KOPT-K1 (cell line): ENCODE measurements around the gene LRRC46.

ENCODE experiments used
- H3K27ac ChIP-seq: fragments of 200-600 bp; sonication (generic); 2 replicates; pipeline ENCODE4 v1.5.1; 2016; ENCODE audit warnings: antibody characterized with exemption, mild to moderate bottlenecking, low read depth, low read length; ENCODE audit not compliant: poor library complexity, severe bottlenecking
- H3K36me3 ChIP-seq: fragments of 200-600 bp; sonication (generic); 2 replicates; pipeline ENCODE4 v1.5.1; 2017; ENCODE audit warnings: antibody characterized with exemption, mild to moderate bottlenecking, low read length, moderate library complexity; ENCODE audit not compliant: insufficient read depth
- H3K9me3 ChIP-seq: fragments of 200-600 bp; sonication (generic); 2 replicates; pipeline ENCODE4 v1.5.1; 2017; ENCODE audit warnings: antibody characterized with exemption, low read length, mild to moderate bottlenecking; ENCODE audit not compliant: insufficient read depth, poor library complexity, severe bottlenecking

Gene LRRC46

DNA sequence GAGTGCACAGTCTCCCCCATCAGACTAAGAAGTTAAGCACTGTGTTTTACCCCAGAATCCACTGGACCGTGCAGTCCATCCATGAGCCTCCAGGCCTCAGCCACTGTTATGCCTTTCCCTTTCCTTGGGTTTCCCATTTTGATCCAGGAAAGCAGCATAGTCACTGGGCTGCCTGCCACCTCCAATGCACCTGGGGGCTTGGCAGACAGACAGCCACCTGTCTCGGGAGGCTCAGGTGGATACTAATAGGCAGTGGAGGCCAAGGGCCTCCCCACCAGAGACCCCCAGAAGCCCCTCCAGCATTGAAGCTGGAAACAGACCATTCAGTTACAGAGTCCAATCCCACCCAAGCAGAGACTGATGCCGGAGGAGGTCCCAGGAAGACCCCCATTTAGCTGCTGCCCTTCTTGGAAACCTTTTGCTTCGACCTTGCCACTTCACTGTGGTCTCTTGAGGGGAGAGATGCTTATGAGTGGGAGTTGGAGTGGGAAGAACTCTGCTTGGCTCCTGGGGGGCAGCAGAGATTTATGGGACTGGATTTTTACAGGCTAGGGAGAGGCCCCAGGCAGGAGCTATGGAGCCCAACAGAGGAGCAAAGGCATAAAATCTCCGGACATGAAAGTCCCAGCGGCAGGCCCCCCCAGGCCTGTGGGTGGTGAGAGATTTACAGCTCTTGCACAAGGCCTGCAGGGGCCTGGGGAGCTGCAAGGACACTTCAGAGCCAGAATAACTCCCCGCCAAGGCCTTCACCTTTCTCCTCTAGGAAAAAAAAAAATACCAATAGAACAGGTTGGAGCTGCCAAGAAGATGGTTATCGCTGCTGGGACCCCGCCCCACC is 52.3 kb downstream of the LRRC46 start:
- no peaks in the 10 kb centered on the region for H3K9me3 ChIP-seq
- H3K36me3 ChIP-seq = no peaks in the 10 kb centered on the region
- H3K27ac ChIP-seq = no peak overlapping the region

DNA sequence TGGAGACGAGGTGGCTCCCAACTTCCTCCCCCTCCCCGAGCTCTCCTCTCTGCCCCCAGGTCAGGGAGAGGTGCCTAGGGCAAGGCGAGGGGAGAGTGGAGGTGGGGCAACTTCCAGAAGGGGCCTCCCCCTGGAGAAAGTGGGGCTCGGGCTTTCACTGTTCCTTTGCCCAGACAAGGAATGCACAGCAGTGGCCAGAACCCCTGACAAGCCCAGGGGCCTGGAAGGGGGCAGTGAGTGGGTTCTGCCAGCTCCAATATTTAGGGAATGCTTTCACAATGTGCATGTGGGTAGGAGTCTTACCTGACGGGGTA is 52.9 kb downstream of the LRRC46 start:
- H3K9me3 ChIP-seq = no peaks in the 10 kb centered on the region
- H3K27ac ChIP-seq = no peak overlapping the region
- no peaks in the 10 kb centered on the region for H3K36me3 ChIP-seq

DNA sequence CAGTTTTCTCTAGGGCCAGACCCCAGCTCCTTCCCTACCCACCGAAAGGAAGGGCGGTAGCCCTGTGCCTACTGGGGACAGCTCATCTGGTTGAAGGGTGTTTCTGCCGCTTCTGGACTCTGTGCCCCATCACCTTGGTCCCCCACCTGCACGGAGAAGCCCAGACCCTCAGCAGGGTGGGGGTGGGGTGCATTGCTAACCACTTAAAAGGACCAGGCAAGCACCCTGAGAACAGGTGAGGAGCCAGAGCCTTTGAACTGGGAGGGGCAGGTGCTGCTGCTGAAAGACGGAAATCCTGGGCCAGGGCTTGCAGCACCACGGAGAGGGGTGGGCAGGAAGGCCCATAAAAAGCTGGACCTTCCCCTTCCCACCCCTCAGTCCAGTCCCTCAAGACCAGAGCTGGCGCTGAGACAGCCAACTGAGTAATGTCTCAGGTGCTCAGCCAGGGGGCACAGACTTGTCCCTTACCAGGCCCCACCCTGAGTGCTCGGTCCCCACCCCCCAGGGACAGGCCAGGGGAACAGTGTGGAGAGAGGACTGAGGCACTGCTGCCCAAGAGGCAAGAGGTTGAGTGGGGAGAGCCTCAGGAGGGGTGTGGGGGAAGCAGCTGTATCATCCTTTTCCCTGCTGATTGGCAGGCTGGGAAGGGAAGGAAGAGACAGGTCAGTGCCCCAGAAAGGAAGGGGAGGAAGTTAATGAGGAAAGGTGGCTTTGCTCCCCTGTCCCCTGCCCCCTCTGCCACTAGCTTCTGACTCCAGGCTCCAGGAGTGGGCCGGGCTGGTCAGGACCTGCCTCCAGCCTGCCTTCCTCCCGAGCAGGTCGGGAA is 53.6 kb downstream of the LRRC46 start:
- Histone ChIP-seq H3K36me3 (no peaks in the 10 kb centered on the region), H3K27ac (no peak overlapping the region), H3K9me3 (no peaks in the 10 kb centered on the region)
